GM19455 (cell line): ENCODE measurements around the gene TSPY9.
"Not testable (repeated sequence)": the region's sequence is repeated elsewhere in the genome, so short reads cannot be mapped to it uniquely, and the experiment has no call there.

Source experiments
- ATAC-seq: cut with Tn5 transposase; IDR thresholded peaks from one replicate; pipeline ENCODE4 v1.9.1; 2021; ENCODE audit not compliant: unreplicated experiment

Gene TSPY9, protein sequence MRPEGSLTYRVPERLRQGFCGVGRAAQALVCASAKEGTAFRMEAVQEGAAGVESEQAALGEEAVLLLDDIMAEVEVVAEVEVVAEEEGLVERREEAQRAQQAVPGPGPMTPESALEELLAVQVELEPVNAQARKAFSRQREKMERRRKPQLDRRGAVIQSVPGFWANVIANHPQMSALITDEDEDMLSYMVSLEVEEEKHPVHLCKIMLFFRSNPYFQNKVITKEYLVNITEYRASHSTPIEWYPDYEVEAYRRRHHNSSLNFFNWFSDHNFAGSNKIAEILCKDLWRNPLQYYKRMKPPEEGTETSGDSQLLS

DNA sequence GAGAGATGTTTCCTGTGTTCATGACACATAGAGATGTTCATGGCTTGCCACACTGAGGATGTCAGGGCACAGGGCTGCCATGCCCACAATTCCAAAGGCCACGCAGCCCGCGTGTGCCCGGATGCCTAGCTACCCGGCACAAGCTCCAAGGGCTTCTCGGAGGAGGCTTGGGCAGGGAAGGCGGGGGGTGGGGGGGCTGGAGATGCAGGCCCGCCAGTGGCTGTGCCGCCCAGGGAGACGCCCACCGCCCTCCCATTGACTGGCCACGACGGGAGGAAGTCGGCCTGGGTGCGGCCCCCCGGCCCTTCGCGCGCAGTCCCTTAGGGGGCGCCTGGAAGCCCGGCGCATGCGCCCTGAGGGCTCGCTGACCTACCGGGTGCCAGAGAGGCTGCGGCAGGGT is at the start of gene TSPY9:
Gene TSPY9 (plus strand): TSS at position 301 of the 400 bp plus-strand sequence. CDS start 46 bp downstream, at position 347.
- ATAC-seq: not testable (repeated sequence)

DNA sequence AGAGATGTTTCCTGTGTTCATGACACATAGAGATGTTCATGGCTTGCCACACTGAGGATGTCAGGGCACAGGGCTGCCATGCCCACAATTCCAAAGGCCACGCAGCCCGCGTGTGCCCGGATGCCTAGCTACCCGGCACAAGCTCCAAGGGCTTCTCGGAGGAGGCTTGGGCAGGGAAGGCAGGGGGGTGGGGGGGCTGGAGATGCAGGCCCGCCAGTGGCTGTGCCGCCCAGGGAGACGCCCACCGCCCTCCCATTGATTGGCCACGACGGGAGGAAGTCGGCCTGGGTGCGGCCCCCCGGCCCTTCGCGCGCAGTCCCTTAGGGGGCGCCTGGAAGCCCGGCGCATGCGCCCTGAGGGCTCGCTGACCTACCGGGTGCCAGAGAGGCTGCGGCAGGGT is 20.4 kb upstream of the TSPY9 start, which contains the start of gene TSPY1:
Gene TSPY1 (plus strand): TSS at position 301 of the 400 bp plus-strand sequence. CDS start 46 bp downstream, at position 347.
- ATAC-seq: not testable (repeated sequence)

DNA sequence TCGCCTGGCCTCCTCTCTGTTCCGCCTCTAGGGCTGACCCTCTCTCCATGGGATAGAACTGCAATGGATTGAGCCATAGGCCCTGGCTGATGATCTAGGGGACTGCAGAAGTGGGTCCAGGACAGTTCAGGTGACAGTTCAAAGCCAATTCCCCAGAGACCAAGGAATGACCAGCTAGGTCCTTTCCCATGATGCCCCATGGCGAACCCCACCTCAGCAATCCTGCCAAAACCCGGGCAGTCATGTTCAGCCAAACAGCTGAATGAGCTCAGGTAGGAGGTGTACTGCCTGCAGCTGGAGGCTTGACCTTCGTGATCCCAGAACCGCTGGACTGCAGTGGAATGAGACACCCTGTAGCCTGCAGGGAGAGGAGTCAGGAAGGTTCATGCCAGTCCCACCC is 17.3 kb downstream of the TSPY9 start:
- ATAC-seq: not testable (repeated sequence)

DNA sequence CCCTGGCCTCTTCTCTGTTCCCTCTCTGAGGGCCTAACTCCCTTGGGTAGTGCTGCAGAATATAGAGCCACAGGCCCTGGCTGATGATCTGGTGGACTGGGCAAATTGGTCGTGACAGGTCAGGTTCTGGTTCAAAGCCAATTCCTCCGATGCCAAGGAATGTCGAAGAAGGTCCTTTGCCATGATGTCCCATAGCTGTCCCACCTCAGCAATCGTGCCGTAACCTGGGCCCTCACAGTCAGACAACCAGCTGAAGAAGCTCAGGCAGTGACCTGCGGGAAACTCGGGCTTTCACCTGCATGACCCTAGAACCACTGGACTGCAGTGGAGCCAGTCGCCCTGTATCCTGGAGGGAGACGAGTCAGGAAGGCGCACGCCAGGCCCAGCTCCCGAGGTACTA is 29.2 kb downstream of the TSPY9 start:
- not testable (repeated sequence) for ATAC-seq

DNA sequence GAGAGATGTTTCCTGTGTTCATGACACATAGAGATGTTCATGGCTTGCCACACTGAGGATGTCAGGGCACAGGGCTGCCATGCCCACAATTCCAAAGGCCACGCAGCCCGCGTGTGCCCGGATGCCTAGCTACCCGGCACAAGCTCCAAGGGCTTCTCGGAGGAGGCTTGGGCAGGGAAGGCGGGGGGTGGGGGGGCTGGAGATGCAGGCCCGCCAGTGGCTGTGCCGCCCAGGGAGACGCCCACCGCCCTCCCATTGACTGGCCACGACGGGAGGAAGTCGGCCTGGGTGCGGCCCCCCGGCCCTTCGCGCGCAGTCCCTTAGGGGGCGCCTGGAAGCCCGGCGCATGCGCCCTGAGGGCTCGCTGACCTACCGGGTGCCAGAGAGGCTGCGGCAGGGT is 40.5 kb downstream of the TSPY9 start, which contains the start of gene TSPY10:
Gene TSPY10 (plus strand): TSS at position 301 of the 400 bp plus-strand sequence. CDS start 46 bp downstream, at position 347.
- ATAC-seq: not testable (repeated sequence)
